MM.1S (cell line): ENCODE data around the gene IL1RL1.

Source experiments
- DNase-seq: peaks from one replicate; pipeline ENCODE4 v3.0.0-alpha.2; 2015
- H2AFZ ChIP-seq: fragments of 300-600 bp; sonication (generic); 2 replicates; pipeline ENCODE4 v1.6.0; 2016; ENCODE audit warnings: antibody characterized with exemption, low read length
- H3F3A ChIP-seq: fragments of 300-600 bp; sonication (generic); 2 replicates; pipeline ENCODE4 v1.6.1; 2016; ENCODE audit warnings: mild to moderate bottlenecking, antibody characterized with exemption, low read length, moderate library complexity, mixed read lengths; ENCODE audit not compliant: insufficient read depth
- H3K27ac ChIP-seq: fragments of 300-600 bp; sonication (generic); 2 replicates; pipeline ENCODE4 v1.5.1; 2016; ENCODE audit warnings: mild to moderate bottlenecking, low read length
- H3K27me3 ChIP-seq: fragments of 300-600 bp; sonication (generic); replicated peaks from 2 replicates; pipeline ENCODE4 v1.6.0; 2016; ENCODE audit warnings: low read length; ENCODE audit not compliant: insufficient read depth
- H3K36me3 ChIP-seq: fragments of 300-600 bp; sonication (generic); replicated peaks from 2 replicates; pipeline ENCODE4 v1.6.1; 2016; ENCODE audit warnings: mild to moderate bottlenecking, low read length, mixed read lengths; ENCODE audit not compliant: insufficient read depth
- H3K4me1 ChIP-seq: fragments of 300-600 bp; sonication (generic); 2 replicates; pipeline ENCODE4 v1.6.1; 2016; ENCODE audit warnings: low read length, mixed read lengths
- H3K4me2 ChIP-seq: fragments of 300-600 bp; sonication (generic); 2 replicates; pipeline ENCODE4 v1.6.0; 2016; ENCODE audit warnings: low read depth, low read length
- H3K4me3 ChIP-seq: fragments of 300-600 bp; sonication (generic); 2 replicates; pipeline ENCODE4 v1.5.1; 2016; ENCODE audit warnings: low read length, mixed read lengths
- H3K79me2 ChIP-seq: fragments of 300-600 bp; sonication (generic); 2 replicates; pipeline ENCODE4 v1.6.1; 2016; ENCODE audit warnings: mixed run types, low read length, mixed read lengths
- H3K9ac ChIP-seq: fragments of 300-600 bp; sonication (generic); 2 replicates; pipeline ENCODE4 v1.6.1; 2016; ENCODE audit warnings: low read length, mixed read lengths
- H3K9me2 ChIP-seq: fragments of 300-600 bp; sonication (generic); replicated peaks from 2 replicates; pipeline ENCODE4 v1.6.1; 2016; ENCODE audit warnings: mild to moderate bottlenecking, low read length, mixed read lengths; ENCODE audit not compliant: insufficient read depth
- H3K9me3 ChIP-seq: fragments of 300-600 bp; sonication (generic); replicated peaks from 2 replicates; pipeline ENCODE4 v1.6.1; 2016; ENCODE audit warnings: mild to moderate bottlenecking, low read length, mixed read lengths; ENCODE audit not compliant: insufficient read depth
- H4K20me1 ChIP-seq: fragments of 300-600 bp; sonication (generic); 2 replicates; pipeline ENCODE4 v1.6.1; 2016; ENCODE audit warnings: mild to moderate bottlenecking, low read length, moderate library complexity, mixed read lengths; ENCODE audit not compliant: insufficient read depth
- CTCF ChIP-seq: fragments of 300-600 bp; sonication (generic); IDR thresholded peaks from 2 replicates; pipeline ENCODE4 v1.5.1; 2016; ENCODE audit warnings: antibody characterized with exemption, low read length, mixed read lengths
- EZH2 ChIP-seq: fragments of 300-600 bp; sonication (generic); optimal IDR thresholded peaks from 2 replicates; pipeline ENCODE3; 2017; ENCODE audit warnings: low read depth, mild to moderate bottlenecking, antibody characterized with exemption, low read length, mixed read lengths
- EZH2phosphoT487 ChIP-seq: fragments of 300-600 bp; sonication (generic); IDR thresholded peaks from 2 replicates; pipeline ENCODE4 v1.6.1; 2018; ENCODE audit warnings: antibody characterized with exemption, low read length

IL1RL1 gene

DNA sequence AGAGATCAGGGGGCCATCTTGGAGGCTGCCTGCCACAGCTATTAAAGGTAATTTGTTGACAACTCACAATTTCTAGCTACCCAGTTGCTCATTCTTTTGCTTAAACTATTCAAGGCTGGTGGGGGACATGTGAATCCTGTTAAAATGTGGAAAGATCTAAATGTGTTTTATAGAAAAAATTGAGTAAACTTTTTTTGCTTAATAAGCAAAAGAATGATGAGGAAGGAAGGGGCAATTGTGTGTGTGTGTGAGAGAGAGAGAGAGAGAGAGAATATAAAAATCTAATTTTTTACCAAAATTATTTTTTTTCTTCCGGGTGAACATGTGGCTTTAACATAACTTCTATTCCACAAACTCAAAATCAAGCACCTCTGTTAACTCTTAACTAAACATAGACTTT is 5.2 kb upstream of the IL1RL1 start:
- no peak overlapping the region for H2AFZ ChIP-seq
- TF ChIP-seq EZH2 (no peak), EZH2phosphoT487 (no peak), CTCF (no peak)
- no peak overlapping the region for H3K27ac ChIP-seq
- no peaks in the 10 kb centered on the region for H3K36me3 ChIP-seq
- H3F3A ChIP-seq = no peaks in the 10 kb centered on the region
- H3K9ac ChIP-seq = no peak overlapping the region
- H4K20me1 ChIP-seq = no peaks in the 10 kb centered on the region
- DNase-seq = no peak
- no peaks in the 10 kb centered on the region for H3K79me2 ChIP-seq
- no peak overlapping the region for H3K4me3 ChIP-seq
- H3K4me1 ChIP-seq = no peaks in the 10 kb centered on the region
- H3K4me2 ChIP-seq = no peak overlapping the region
- no peaks in the 10 kb centered on the region for H3K9me3 ChIP-seq
- H3K27me3 ChIP-seq = no peaks in the 10 kb centered on the region
- no peaks in the 10 kb centered on the region for H3K9me2 ChIP-seq

GRCh38 chr2:102313025-102313424 is 1.7 kb downstream of the IL1RL1 start:
- Histone ChIP-seq H3K4me2 (no peak overlapping the region), H3K79me2 (no peaks in the 10 kb centered on the region), H4K20me1 (no peaks in the 10 kb centered on the region), H3K36me3 (no peaks in the 10 kb centered on the region), H3K9me2 (no peaks in the 10 kb centered on the region), H3F3A (no peaks in the 10 kb centered on the region), H3K4me1 (no peaks in the 10 kb centered on the region), H3K9ac (no peak overlapping the region), H3K27ac (no peak overlapping the region), H2AFZ (no peak overlapping the region), H3K4me3 (no peak overlapping the region), H3K9me3 (no peaks in the 10 kb centered on the region), H3K27me3 (no peaks in the 10 kb centered on the region)
- DNase-seq = no peak
- TF ChIP-seq EZH2phosphoT487 (no peak), EZH2 (no peak), CTCF (no peak)

GRCh38 chr2:102313471-102313870 is 2.1 kb downstream of the IL1RL1 start:
- Histone ChIP-seq H3K4me3 (no peak overlapping the region), H3K36me3 (no peaks in the 10 kb centered on the region), H3K9me2 (no peaks in the 10 kb centered on the region), H2AFZ (no peak overlapping the region), H4K20me1 (no peaks in the 10 kb centered on the region), H3K4me2 (no peak overlapping the region), H3K4me1 (no peaks in the 10 kb centered on the region), H3K9me3 (no peaks in the 10 kb centered on the region), H3K79me2 (no peaks in the 10 kb centered on the region), H3F3A (no peaks in the 10 kb centered on the region), H3K27ac (no peak overlapping the region), H3K9ac (no peak overlapping the region), H3K27me3 (no peaks in the 10 kb centered on the region)
- no peak for TF ChIP-seq EZH2phosphoT487
- DNase-seq = no peak

DNA sequence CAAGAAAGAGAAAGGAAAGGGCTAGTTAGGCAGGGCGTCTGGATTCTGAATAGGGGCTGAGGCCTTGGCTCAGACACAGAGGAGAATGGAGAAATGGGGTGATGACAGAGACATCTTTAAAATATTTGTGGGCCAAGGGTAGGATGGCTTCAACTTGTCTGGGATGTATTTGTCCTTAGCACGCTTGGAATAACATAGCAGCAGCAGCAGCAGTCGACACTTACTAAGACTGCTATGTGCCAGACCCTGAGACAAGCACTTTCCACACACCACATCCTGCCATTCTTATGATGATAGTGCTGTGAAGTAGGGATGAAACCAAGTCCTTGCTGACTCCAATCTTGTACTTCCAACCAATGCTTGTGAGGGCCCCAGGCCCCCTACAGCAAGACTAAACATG is 2.6 kb downstream of the IL1RL1 start:
- no peak overlapping the region for H3K9ac ChIP-seq
- H3K4me3 ChIP-seq = no peak overlapping the region
- H3F3A ChIP-seq = no peaks in the 10 kb centered on the region
- H3K4me1 ChIP-seq = no peaks in the 10 kb centered on the region
- H3K79me2 ChIP-seq = no peaks in the 10 kb centered on the region
- no peak for TF ChIP-seq CTCF
- TF ChIP-seq EZH2 = no peak
- no peaks in the 10 kb centered on the region for H3K36me3 ChIP-seq
- H3K9me2 ChIP-seq = no peaks in the 10 kb centered on the region
- H3K9me3 ChIP-seq = no peaks in the 10 kb centered on the region
- no peak overlapping the region for H2AFZ ChIP-seq
- H3K4me2 ChIP-seq = no peak overlapping the region
- H4K20me1 ChIP-seq = no peaks in the 10 kb centered on the region
- H3K27ac ChIP-seq = no peak overlapping the region
- no peak for DNase-seq
- no peaks in the 10 kb centered on the region for H3K27me3 ChIP-seq
